GM23248 (cell line): ENCODE results near the gene SNX20.

Source experiments
- EZH2 ChIP-seq: fragments of 200-600 bp; sonication (generic); IDR thresholded peaks from 2 replicates; pipeline ENCODE4 v1.6.1; 2018; ENCODE audit warnings: antibody characterized with exemption, mild to moderate bottlenecking; ENCODE audit not compliant: insufficient read depth, poor library complexity, severe bottlenecking
- EZH2phosphoT487 ChIP-seq: fragments of 200-600 bp; sonication (generic); IDR thresholded peaks from 2 replicates; pipeline ENCODE4 v1.6.1; 2018; ENCODE audit warnings: antibody characterized with exemption, moderate library complexity, mild to moderate bottlenecking, low read depth; ENCODE audit not compliant: insufficient read depth

DNA sequence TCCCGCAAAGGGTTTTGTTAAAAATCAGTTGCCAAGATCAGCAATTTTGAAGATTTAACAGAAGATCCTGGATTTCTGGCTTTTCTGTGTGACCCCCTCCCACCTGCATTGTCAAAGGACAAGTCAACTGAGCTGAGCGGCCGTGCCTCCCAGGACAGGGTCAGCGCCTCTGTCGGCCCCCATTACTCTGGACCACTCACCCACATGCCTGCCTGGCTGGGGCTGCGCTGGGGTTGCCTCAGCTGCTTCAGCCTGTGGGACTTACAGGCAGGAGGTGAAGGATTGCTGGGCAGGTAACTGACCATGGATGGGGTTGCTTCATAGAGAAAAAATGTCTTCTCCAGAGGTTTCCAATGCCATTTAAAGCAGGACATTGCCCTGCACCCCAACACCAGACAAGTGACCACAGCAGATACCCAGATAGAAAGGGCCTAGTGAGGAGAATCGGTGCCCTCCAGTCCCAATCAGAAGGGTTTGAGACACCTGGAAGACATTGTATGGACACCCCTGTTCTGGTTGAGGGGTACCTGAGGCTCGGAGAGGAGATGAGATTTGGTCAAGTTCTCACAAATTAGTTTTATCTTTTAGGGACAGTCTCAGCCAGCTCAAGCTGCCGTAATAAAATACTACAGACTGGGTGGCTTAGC, 52.8 kb downstream of the SNX20 start:
- TF ChIP-seq EZH2 (no peak), EZH2phosphoT487 (no peak)
